ENCODE results near the gene NUDT8. TPM values are rescaled to one million over a fixed set of nuclear protein-coding genes. Genes with fewer than 3 reads are reported as not detected.
A peak's percentile ranks its signal among the peaks of the same experiment; 100 is the strongest.

NUDT8 gene
- total and polyA plus RNA-seq, 4 donors: 6.3 to 22.3 (median 16.0) TPM

DNA sequence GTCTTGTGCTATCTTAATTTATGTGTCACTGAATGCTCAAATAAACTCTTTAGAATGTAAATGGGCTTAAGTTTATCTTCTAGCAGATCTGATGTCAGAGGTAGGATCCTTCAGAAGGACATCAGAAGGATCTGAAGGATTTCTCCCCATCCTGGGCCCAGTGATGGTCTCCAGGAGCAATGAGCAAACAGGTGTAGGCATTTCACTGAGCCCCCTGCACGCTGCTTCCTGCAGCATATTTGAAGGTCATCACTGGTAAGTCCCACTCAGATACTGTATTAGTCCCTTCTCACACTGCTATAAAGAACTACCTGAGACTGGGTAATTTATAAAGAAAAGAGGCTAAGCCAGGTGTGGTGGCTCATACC is 41.6 kb downstream of the NUDT8 start:
- no peaks in the 10 kb centered on the region for H3K9me3 ChIP-seq (ENCODE audit: control insufficient read depth in 4 of 4, insufficient read depth in 3 of 4, low read length in 3 of 4)
- no peak overlapping the region for H3K9ac ChIP-seq (ENCODE audit: insufficient read depth in 1 of 2, low read length in 2 of 2)
- peaks cover 0 to 14% (median 4%) of the 10 kb centered on the region in 5 donors for H3K4me1 ChIP-seq (ENCODE audit: control insufficient read depth in 5 of 5, insufficient read depth in 5 of 5, low read length in 5 of 5)
- H3K36me3 ChIP-seq (ENCODE audit: control insufficient read depth in 4 of 4, insufficient read depth in 4 of 4, low read length in 4 of 4): peaks cover 5 to 24% (median 19%) of the 10 kb centered on the region in 4 donors
- H3K27ac ChIP-seq (ENCODE audit: low read depth in 1 of 2, low read length in 1 of 2): no peak overlapping the region
- H3K27me3 ChIP-seq (ENCODE audit: control insufficient read depth in 3 of 3, insufficient read depth in 3 of 3, low read length in 2 of 3): no peaks in the 10 kb centered on the region
- 96 to 97% methylated on average over 1 of the region's 1 CpG for WGBS, 2 donors
- no peak overlapping the region for H3K4me3 ChIP-seq
- no peak for DNase-seq
- no peak for ATAC-seq (ENCODE audit: insufficient read depth, low FRiP score)
- TF ChIP-seq, protein P1, sequence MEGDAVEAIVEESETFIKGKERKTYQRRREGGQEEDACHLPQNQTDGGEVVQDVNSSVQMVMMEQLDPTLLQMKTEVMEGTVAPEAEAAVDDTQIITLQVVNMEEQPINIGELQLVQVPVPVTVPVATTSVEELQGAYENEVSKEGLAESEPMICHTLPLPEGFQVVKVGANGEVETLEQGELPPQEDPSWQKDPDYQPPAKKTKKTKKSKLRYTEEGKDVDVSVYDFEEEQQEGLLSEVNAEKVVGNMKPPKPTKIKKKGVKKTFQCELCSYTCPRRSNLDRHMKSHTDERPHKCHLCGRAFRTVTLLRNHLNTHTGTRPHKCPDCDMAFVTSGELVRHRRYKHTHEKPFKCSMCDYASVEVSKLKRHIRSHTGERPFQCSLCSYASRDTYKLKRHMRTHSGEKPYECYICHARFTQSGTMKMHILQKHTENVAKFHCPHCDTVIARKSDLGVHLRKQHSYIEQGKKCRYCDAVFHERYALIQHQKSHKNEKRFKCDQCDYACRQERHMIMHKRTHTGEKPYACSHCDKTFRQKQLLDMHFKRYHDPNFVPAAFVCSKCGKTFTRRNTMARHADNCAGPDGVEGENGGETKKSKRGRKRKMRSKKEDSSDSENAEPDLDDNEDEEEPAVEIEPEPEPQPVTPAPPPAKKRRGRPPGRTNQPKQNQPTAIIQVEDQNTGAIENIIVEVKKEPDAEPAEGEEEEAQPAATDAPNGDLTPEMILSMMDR (IDR thresholded peaks at IDR 0.05; ENCODE audit: control extremely low read depth, extremely low read depth): no peak

DNA sequence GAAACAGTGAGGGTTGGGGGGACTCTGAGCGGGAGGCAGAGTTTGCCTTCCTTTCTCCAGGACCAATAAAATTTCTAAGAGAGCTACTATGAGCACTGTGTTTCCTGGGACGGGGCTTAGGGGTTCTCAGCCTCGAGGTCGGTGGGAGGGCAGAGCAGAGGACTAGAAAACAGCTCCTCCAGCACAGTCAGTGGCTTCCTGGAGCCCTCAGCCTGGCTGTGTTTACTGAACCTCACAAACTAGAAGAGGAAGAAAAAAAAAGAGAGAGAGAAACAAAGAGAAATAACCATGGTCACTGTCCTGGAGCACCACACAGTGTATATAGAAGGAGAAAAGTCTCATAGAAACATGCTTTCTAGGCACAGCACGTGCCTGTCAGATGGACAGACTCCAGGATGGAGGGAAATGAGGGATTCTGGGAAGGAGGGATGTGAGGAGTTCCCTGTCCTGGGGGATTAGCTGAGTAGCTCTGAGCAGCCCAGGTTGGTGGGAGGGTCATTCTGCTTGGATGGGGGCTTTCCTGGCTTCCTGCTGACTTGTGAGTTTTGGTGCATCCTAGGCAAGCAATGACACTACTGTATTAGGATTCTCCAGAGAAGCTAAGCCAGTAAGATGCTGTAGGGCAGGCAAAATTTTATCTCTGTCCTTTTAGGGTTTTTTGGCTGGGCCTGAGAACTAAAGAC is 43.0 kb downstream of the NUDT8 start:
- WGBS, 2 donors: 85 to 88% methylated on average over 4 to 5 of the region's 5 CpGs
- DNase-seq (no peak), ATAC-seq (ENCODE audit: insufficient read depth, low FRiP score) (no peak)
- Histone ChIP-seq H3K27ac (ENCODE audit: low read depth in 1 of 2, low read length in 1 of 2) (no peak overlapping the region), H3K9me3 (ENCODE audit: control insufficient read depth in 4 of 4, insufficient read depth in 3 of 4, low read length in 3 of 4) (no peaks in the 10 kb centered on the region), H3K9ac (ENCODE audit: insufficient read depth in 1 of 2, low read length in 2 of 2) (no peak overlapping the region), H3K27me3 (ENCODE audit: control insufficient read depth in 3 of 3, insufficient read depth in 3 of 3, low read length in 2 of 3) (no peaks in the 10 kb centered on the region), H3K36me3 (ENCODE audit: control insufficient read depth in 4 of 4, insufficient read depth in 4 of 4, low read length in 4 of 4) (peaks cover 5 to 24% (median 19%) of the 10 kb centered on the region in 4 donors), H3K4me3 (no peak overlapping the region), H3K4me1 (ENCODE audit: control insufficient read depth in 5 of 5, insufficient read depth in 5 of 5, low read length in 5 of 5) (peaks cover 0 to 14% (median 8%) of the 10 kb centered on the region in 5 donors)
- TF ChIP-seq, protein P1 (IDR thresholded peaks at IDR 0.05; ENCODE audit: control extremely low read depth, extremely low read depth): no peak

DNA sequence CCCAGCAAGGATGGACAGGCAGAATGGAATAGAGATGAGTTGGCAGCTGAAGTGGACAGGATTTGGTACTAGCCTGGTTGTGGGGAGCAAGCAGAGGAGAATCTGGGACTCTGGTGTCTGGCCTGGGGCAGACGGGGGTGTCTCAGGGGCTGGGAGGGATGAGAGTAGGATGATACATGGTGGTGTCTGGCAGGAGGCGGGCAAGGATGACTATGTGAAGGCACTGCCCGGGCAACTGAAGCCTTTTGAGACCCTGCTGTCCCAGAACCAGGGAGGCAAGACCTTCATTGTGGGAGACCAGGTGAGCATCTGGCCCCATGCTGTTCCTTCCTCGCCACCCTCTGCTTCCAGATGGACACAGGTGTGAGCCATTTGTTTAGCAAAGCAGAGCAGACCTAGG is 43.8 kb downstream of the NUDT8 start:
- peaks cover 0 to 3% (median 0%) of the 10 kb centered on the region in 3 donors for H3K27me3 ChIP-seq (ENCODE audit: control insufficient read depth in 3 of 3, insufficient read depth in 3 of 3, low read length in 2 of 3)
- H3K27ac ChIP-seq (ENCODE audit: low read depth in 1 of 2, low read length in 1 of 2): peak overlapping the region in 1 of 2 donors; percentile 8
- no peaks in the 10 kb centered on the region for H3K9me3 ChIP-seq (ENCODE audit: control insufficient read depth in 4 of 4, insufficient read depth in 3 of 4, low read length in 3 of 4)
- H3K36me3 ChIP-seq (ENCODE audit: control insufficient read depth in 4 of 4, insufficient read depth in 4 of 4, low read length in 4 of 4): peaks cover 5 to 24% (median 19%) of the 10 kb centered on the region in 4 donors
- H3K9ac ChIP-seq (ENCODE audit: insufficient read depth in 1 of 2, low read length in 2 of 2): no peak overlapping the region
- 77 to 95% methylated on average over 4 of the region's 4 CpGs for WGBS, 2 donors
- TF ChIP-seq, protein P1 (IDR thresholded peaks at IDR 0.05; ENCODE audit: control extremely low read depth, extremely low read depth): no peak
- H3K4me3 ChIP-seq: no peak overlapping the region
- DNase-seq: no peak
- peaks cover 0 to 14% (median 9%) of the 10 kb centered on the region in 5 donors for H3K4me1 ChIP-seq (ENCODE audit: control insufficient read depth in 5 of 5, insufficient read depth in 5 of 5, low read length in 5 of 5)
- ATAC-seq (ENCODE audit: insufficient read depth, low FRiP score): no peak

Data from lung (tissue), 12 donors.